ENCODE data around the gene HOXA7.
A peak's percentile ranks its signal among the peaks of the same experiment; 100 is the strongest.

GRCh38 chr7:27143023-27143949, 13.2 kb downstream of the HOXA7 start, which contains the start of gene HOXA5:
- TF ChIP-seq CTCF (IDR thresholded peaks at IDR 0.05) (peak; percentile 85), POLR2AphosphoS5 (IDR thresholded peaks at IDR 0.05; ENCODE audit: low read depth, low read length) (no peak), JUND (IDR thresholded peaks at IDR 0.05) (no peak), REST (IDR thresholded peaks at IDR 0.05; ENCODE audit: low read depth, low read length) (no peak), RAD21 (IDR thresholded peaks at IDR 0.05; ENCODE audit: low read length) (peak; percentile 63)

All from SK-N-SH (cell line).